ENCODE measurements around the gene GALNT4.

GALNT4 gene

GRCh38 chr12:89497467-89497866 lies 27.1 kb downstream of the GALNT4 start:
- in situ Hi-C loops (cut with HindIII; ENCODE audit: low pct_ligation_motif_present, low sequenced_read_pairs): no loop called here
- no peak for TF ChIP-seq CTCF (IDR thresholded peaks at IDR 0.05; ENCODE audit: low read depth, low read length, missing control alignments)
- Histone ChIP-seq H3K4me3 (ENCODE audit: low read depth, low read length) (no peak overlapping the region), H3K27me3 (replicated peaks) (no peaks in the 10 kb centered on the region), H3K27ac (no peak overlapping the region), H3K36me3 (replicated peaks) (no peaks in the 10 kb centered on the region)
- DNase-seq: no peak

GRCh38 chr12:89497005-89497404 lies 27.6 kb downstream of the GALNT4 start:
- TF ChIP-seq CTCF (IDR thresholded peaks at IDR 0.05; ENCODE audit: low read depth, low read length, missing control alignments): no peak
- no peak overlapping the region for H3K4me3 ChIP-seq (ENCODE audit: low read depth, low read length)
- in situ Hi-C loops (cut with HindIII; ENCODE audit: low pct_ligation_motif_present, low sequenced_read_pairs): no loop called here

GRCh38 chr12:89494411-89495231 lies 30.0 kb downstream of the GALNT4 start:
- TF ChIP-seq CTCF (IDR thresholded peaks at IDR 0.05; ENCODE audit: low read depth, low read length, missing control alignments): no peak
- in situ Hi-C loops (cut with HindIII; ENCODE audit: low pct_ligation_motif_present, low sequenced_read_pairs): no loop called here

More at GRCh38 chr12:89497005-89497404, 27.6 kb downstream of the GALNT4 start:
- no peak for DNase-seq
- Histone ChIP-seq H3K27me3 (replicated peaks) (no peaks in the 10 kb centered on the region), H3K27ac (no peak overlapping the region), H3K36me3 (replicated peaks) (no peaks in the 10 kb centered on the region)

GRCh38 chr12:89493670-89494302 lies 30.8 kb downstream of the GALNT4 start:
- Histone ChIP-seq H3K27ac (no peak overlapping the region), H3K27me3 (replicated peaks) (no peaks in the 10 kb centered on the region), H3K4me3 (ENCODE audit: low read depth, low read length) (no peak overlapping the region), H3K36me3 (replicated peaks) (no peaks in the 10 kb centered on the region)
- TF ChIP-seq CTCF (IDR thresholded peaks at IDR 0.05; ENCODE audit: low read depth, low read length, missing control alignments): no peak
- in situ Hi-C loops (cut with HindIII; ENCODE audit: low pct_ligation_motif_present, low sequenced_read_pairs): no loop called here
- DNase-seq: no peak

More at GRCh38 chr12:89494411-89495231, 30.0 kb downstream of the GALNT4 start:
- Histone ChIP-seq H3K27ac (peak overlapping the region; percentile 22), H3K27me3 (replicated peaks) (no peaks in the 10 kb centered on the region), H3K36me3 (replicated peaks) (no peaks in the 10 kb centered on the region), H3K4me3 (ENCODE audit: low read depth, low read length) (no peak overlapping the region)
- peak; percentile 54 for DNase-seq

GRCh38 chr12:89492883-89493282 lies 31.7 kb downstream of the GALNT4 start:
- in situ Hi-C loops (cut with HindIII; ENCODE audit: low pct_ligation_motif_present, low sequenced_read_pairs): no loop called here
- no peak overlapping the region for H3K4me3 ChIP-seq (ENCODE audit: low read depth, low read length)

More at GRCh38 chr12:89492883-89493282, 31.7 kb downstream of the GALNT4 start:
- Histone ChIP-seq H3K27me3 (replicated peaks) (no peaks in the 10 kb centered on the region), H3K36me3 (replicated peaks) (no peaks in the 10 kb centered on the region), H3K27ac (no peak overlapping the region)
- no peak for DNase-seq
- no peak for TF ChIP-seq CTCF (IDR thresholded peaks at IDR 0.05; ENCODE audit: low read depth, low read length, missing control alignments)
